ENCODE measurements around the gene RAD51B. TPM values are rescaled to one million over a fixed set of nuclear protein-coding genes. Genes with fewer than 3 reads are reported as not detected.

RAD51B gene
- total and polyA plus RNA-seq, 2 of the 13 experiments (the other 11 are each of a cell fraction or from before 2014, with no cell fraction given), result 7.0 to 9.5 TPM

DNA sequence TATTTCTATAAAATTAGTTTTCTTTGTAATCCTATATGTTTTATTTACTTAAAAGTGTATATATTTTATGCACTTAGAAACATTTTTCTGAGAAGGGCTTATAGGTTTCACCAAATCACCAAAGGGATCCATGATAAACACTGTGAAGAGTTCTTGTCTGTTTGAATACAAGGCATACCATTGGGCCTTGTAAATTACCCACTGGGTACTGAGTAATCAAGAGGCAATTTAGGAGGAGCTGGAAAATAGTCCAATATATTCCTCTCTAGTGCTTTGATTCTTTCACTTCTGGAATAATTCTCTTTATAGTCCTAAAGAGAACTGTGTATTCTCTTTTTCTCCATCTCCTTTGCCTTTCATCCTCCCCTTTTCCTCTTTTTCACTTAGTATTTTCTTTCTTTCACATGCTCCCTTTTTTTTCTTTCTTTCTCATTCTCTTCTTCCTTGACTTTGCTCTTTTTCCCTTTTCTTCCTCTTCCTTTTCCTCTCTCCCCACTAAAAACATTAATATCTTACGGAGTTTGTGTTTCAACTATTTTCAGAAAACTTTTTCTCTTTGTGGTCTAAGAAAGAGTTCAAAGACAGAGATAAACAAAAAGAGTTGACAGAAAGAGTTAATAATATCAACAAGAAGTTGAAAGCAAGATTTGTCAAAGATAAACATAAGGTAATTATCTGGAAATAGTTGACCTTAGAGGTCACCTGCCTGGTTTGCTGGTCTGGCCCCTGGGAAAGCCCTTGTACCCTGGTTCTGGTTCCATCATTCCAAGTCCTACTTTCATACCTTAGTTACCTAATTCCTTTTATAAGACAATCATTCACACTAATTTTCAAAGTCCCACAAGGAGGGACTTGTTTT is 435.3 kb downstream of the RAD51B start (continued):
- TF ChIP-seq RBM22 (optimal IDR thresholded peaks at IDR 0.05; ENCODE audit: low read length) (no peak), SOX13 (IDR thresholded peaks at IDR 0.05) (no peak), SOX13 (CRISPR knock-in tag; conservative IDR thresholded peaks at IDR 0.05 in 1 of 2, IDR thresholded peaks at IDR 0.05 in 1 of 2) (peak in 1 of 2 experiments; percentile 87; a peak in 2 of 4 replicates), RBM39 (IDR thresholded peaks at IDR 0.05; ENCODE audit: low read depth, low read length, poor library complexity, severe bottlenecking) (no peak), PAF1 (CRISPR knock-in tag; IDR thresholded peaks at IDR 0.05) (no peak), ETV5 (CRISPR knock-in tag; IDR thresholded peaks at IDR 0.05; ENCODE audit: borderline replicate concordance) (peak; percentile 16; the same call in 1 of the 2 replicates), SP5 (CRISPR knock-in tag; IDR thresholded peaks at IDR 0.05; ENCODE audit: borderline replicate concordance, low read depth) (peak; percentile 58; the same call in 1 of the 2 replicates), ARNTL (CRISPR knock-in tag; IDR thresholded peaks at IDR 0.05) (no peak), KDM1A (CRISPR knock-in tag; IDR thresholded peaks at IDR 0.05) (no peak), ARID2 (CRISPR knock-in tag; IDR thresholded peaks at IDR 0.05; ENCODE audit: borderline replicate concordance) (no peak), GLMP (CRISPR knock-in tag; IDR thresholded peaks at IDR 0.05; ENCODE audit: borderline replicate concordance) (no peak), KLF15 (CRISPR knock-in tag; IDR thresholded peaks at IDR 0.05; ENCODE audit: borderline replicate concordance) (no peak), NFRKB (IDR thresholded peaks at IDR 0.05) (no peak), SOX5 (CRISPR knock-in tag; IDR thresholded peaks at IDR 0.05; ENCODE audit: borderline replicate concordance) (peak; percentile 80), STAT5B (CRISPR knock-in tag; IDR thresholded peaks at IDR 0.05) (no peak), ZNF10 (CRISPR knock-in tag; IDR thresholded peaks at IDR 0.05; ENCODE audit: borderline replicate concordance, low read depth) (no peak), FOXO1 (CRISPR knock-in tag; IDR thresholded peaks at IDR 0.05) (peak; percentile 49; the same call in 1 of the 2 replicates), PATZ1 (CRISPR knock-in tag; IDR thresholded peaks at IDR 0.05) (peak; percentile 19; the same call in 1 of the 2 replicates), HNF1A (IDR thresholded peaks at IDR 0.05; ENCODE audit: low read depth) (peak; percentile 50; the same call in 1 of the 2 replicates), HNF1A (CRISPR knock-in tag; IDR thresholded peaks at IDR 0.05; ENCODE audit: borderline replicate concordance) (peak; percentile 68; the same call in 1 of the 2 replicates)
- TF ChIP-seq, protein P1, sequence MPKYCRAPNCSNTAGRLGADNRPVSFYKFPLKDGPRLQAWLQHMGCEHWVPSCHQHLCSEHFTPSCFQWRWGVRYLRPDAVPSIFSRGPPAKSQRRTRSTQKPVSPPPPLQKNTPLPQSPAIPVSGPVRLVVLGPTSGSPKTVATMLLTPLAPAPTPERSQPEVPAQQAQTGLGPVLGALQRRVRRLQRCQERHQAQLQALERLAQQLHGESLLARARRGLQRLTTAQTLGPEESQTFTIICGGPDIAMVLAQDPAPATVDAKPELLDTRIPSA (CRISPR knock-in tag; IDR thresholded peaks at IDR 0.05; ENCODE audit: borderline replicate concordance), result no peak

Data from HepG2 (cell line).